NT2/D1 (cell line): ENCODE measurements around the gene FSTL1.

Experiments used
- SUZ12 ChIP-seq: IDR thresholded peaks from 2 replicates; pipeline ENCODE4 v1.6.1; 2011; ENCODE audit not compliant: insufficient read length, insufficient read depth; ENCODE audit errors: extremely low read depth
- YY1 ChIP-seq: IDR thresholded peaks from 2 replicates; pipeline ENCODE4 v1.6.1; 2011; ENCODE audit not compliant: insufficient read length, insufficient read depth
- ZNF274 ChIP-seq: IDR thresholded peaks from 2 replicates; pipeline ENCODE4 v1.6.1; 2011; ENCODE audit warnings: mild to moderate bottlenecking, low read depth, low read length

GRCh38 chr3:120348065-120348990 is 102.5 kb downstream of the FSTL1 start:
- TF ChIP-seq ZNF274 = no peak
- no peak for TF ChIP-seq YY1
- no peak for TF ChIP-seq SUZ12
